Measurements from ENCODE around the gene GPR78. TPM values are rescaled to one million over a fixed set of nuclear protein-coding genes. Genes with fewer than 3 reads are reported as not detected.

Gene GPR78
- total and polyA plus RNA-seq, 2 donors (not counting 1 experiment from before 2014, with no cell fraction given), result 0.20 to 0.33 TPM

DNA sequence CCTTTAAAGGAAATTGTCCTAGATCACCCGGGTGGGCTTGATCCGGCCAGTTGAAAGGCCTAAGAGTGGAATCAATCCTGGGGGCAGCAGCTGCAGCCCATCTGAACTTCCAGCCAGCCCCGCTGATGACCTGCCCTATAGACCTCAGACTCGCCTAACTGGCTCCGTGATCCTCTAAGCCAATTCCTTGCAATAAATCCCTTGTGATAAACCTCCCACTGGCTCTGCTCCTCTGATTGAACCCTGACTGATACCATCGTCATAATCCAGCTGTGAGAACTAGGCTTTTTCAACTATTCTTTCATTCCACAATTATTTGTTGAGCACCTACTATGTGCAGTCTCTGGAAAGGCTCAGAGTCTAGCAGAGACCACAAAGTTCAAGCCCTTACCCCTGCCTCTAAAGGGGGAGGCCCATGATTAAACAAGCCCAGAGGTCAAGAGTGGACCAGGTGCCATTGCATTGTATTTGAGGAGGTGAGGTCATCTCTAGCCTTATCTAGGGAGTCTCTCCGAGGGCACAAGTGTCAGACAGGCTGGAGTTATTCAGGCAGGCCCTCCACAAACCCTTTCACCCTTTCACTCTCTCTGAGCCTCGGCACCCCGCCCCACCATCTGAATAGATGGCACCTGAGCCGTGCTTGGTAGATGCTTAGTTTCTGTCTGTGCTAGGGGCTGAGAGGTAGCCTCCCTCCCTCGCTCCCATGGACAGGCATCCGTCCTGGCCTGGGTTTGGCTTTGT lies 20.5 kb upstream of the GPR78 start:
- H3K4me1 ChIP-seq (ENCODE audit: control insufficient read depth, extremely low read depth, insufficient read depth, low read length), result peaks cover 2% of the 10 kb centered on the region
- H3K27ac ChIP-seq (ENCODE audit: insufficient read depth, low read length), result no peak overlapping the region
- no peaks in the 10 kb centered on the region for H3K27me3 ChIP-seq (ENCODE audit: control insufficient read depth, insufficient read depth, low read length)
- DNase-seq (ENCODE audit: low read depth in 2 of 2), result no peak
- H2AFZ ChIP-seq (ENCODE audit: low read length), result no peak overlapping the region
- no peaks in the 10 kb centered on the region for H3K79me2 ChIP-seq (ENCODE audit: control insufficient read depth, insufficient read depth, low read length)
- no peaks in the 10 kb centered on the region for H3K36me3 ChIP-seq (ENCODE audit: control insufficient read depth, insufficient read depth, low read length)
- H3K9me3 ChIP-seq (ENCODE audit: control insufficient read depth, insufficient read depth, low read depth, low read length), result no peaks in the 10 kb centered on the region
- TF ChIP-seq CTCF (conservative IDR thresholded peaks at IDR 0.05 in 1 of 2, IDR thresholded peaks at IDR 0.05 in 1 of 2; ENCODE audit: low read depth in 1 of 2, low read length in 2 of 2), result no peak
- TF ChIP-seq EZH2 (IDR thresholded peaks at IDR 0.05; ENCODE audit: low read length, missing control alignments), result no peak
- no peaks in the 10 kb centered on the region for H4K20me1 ChIP-seq (ENCODE audit: control insufficient read depth, extremely low read depth, insufficient read depth, low read length)
- no peak overlapping the region for H3K4me2 ChIP-seq (ENCODE audit: extremely low read depth, insufficient read depth, low read length)
- no peak overlapping the region for H3K4me3 ChIP-seq (replicated peaks in 1 of 4; ENCODE audit: control extremely low read depth in 1 of 4, insufficient read depth in 1 of 4, low read depth in 3 of 4, low read length in 4 of 4)
- H3K9ac ChIP-seq (ENCODE audit: insufficient read depth, low read length), result no peak overlapping the region

- Histone ChIP-seq H3K9ac (ENCODE audit: insufficient read depth, low read length) (no peak overlapping the region), H3K9me3 (ENCODE audit: control insufficient read depth, insufficient read depth, low read depth, low read length) (no peaks in the 10 kb centered on the region), H2AFZ (ENCODE audit: low read length) (no peak overlapping the region), H3K4me3 (replicated peaks in 1 of 4; ENCODE audit: control extremely low read depth in 1 of 4, insufficient read depth in 1 of 4, low read depth in 3 of 4, low read length in 4 of 4) (no peak overlapping the region), H3K79me2 (ENCODE audit: control insufficient read depth, insufficient read depth, low read length) (no peaks in the 10 kb centered on the region), H3K4me2 (ENCODE audit: extremely low read depth, insufficient read depth, low read length) (no peak overlapping the region), H3K27ac (ENCODE audit: insufficient read depth, low read length) (no peak overlapping the region), H4K20me1 (ENCODE audit: control insufficient read depth, extremely low read depth, insufficient read depth, low read length) (no peaks in the 10 kb centered on the region), H3K36me3 (ENCODE audit: control insufficient read depth, insufficient read depth, low read length) (no peaks in the 10 kb centered on the region), H3K27me3 (ENCODE audit: control insufficient read depth, insufficient read depth, low read length) (no peaks in the 10 kb centered on the region), H3K4me1 (ENCODE audit: control insufficient read depth, extremely low read depth, insufficient read depth, low read length) (peaks cover 2% of the 10 kb centered on the region)
- no peak for DNase-seq (ENCODE audit: low read depth in 2 of 2)
- TF ChIP-seq CTCF (conservative IDR thresholded peaks at IDR 0.05 in 1 of 2, IDR thresholded peaks at IDR 0.05 in 1 of 2; ENCODE audit: low read depth in 1 of 2, low read length in 2 of 2), result no peak
- no peak for TF ChIP-seq EZH2 (IDR thresholded peaks at IDR 0.05; ENCODE audit: low read length, missing control alignments)
These were observed 19.7 kb upstream of the GPR78 start for GRCh38 chr4:8560265-8561047.

DNA sequence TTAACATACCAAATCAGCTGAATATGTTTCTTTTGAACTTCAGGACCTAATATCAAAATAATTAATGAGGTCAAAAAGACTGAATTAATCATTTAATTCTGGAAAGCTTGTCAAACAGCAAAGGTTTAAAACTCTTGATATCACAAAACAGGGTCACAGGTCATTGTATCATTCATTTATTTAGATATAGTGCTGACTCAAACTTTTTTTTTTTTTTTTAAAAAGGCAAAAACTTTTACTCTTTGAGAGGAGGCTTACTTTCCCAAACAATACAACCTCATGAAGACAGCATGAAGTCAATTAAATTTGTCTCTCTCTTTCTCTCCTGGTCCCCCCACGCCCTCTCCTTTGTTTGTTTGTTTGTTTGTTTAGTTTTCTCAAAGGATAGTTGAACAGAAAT lies 15.6 kb upstream of the GPR78 start:
- H3K4me1 ChIP-seq (ENCODE audit: control insufficient read depth, extremely low read depth, insufficient read depth, low read length), result no peaks in the 10 kb centered on the region
- H4K20me1 ChIP-seq (ENCODE audit: control insufficient read depth, extremely low read depth, insufficient read depth, low read length), result no peaks in the 10 kb centered on the region
- no peaks in the 10 kb centered on the region for H3K9me3 ChIP-seq (ENCODE audit: control insufficient read depth, insufficient read depth, low read depth, low read length)
- no peak overlapping the region for H3K27ac ChIP-seq (ENCODE audit: insufficient read depth, low read length)
- no peak for DNase-seq (ENCODE audit: low read depth in 2 of 2)
- H3K79me2 ChIP-seq (ENCODE audit: control insufficient read depth, insufficient read depth, low read length), result no peaks in the 10 kb centered on the region
- no peaks in the 10 kb centered on the region for H3K27me3 ChIP-seq (ENCODE audit: control insufficient read depth, insufficient read depth, low read length)
- TF ChIP-seq EZH2 (IDR thresholded peaks at IDR 0.05; ENCODE audit: low read length, missing control alignments), result no peak
- no peak for TF ChIP-seq CTCF (conservative IDR thresholded peaks at IDR 0.05 in 1 of 2, IDR thresholded peaks at IDR 0.05 in 1 of 2; ENCODE audit: low read depth in 1 of 2, low read length in 2 of 2)
- no peak overlapping the region for H2AFZ ChIP-seq (ENCODE audit: low read length)
- no peaks in the 10 kb centered on the region for H3K36me3 ChIP-seq (ENCODE audit: control insufficient read depth, insufficient read depth, low read length)
- no peak overlapping the region for H3K9ac ChIP-seq (ENCODE audit: insufficient read depth, low read length)
- H3K4me3 ChIP-seq (replicated peaks in 1 of 4; ENCODE audit: control extremely low read depth in 1 of 4, insufficient read depth in 1 of 4, low read depth in 3 of 4, low read length in 4 of 4), result no peak overlapping the region
- H3K4me2 ChIP-seq (ENCODE audit: extremely low read depth, insufficient read depth, low read length), result no peak overlapping the region

All from fibroblast of lung (primary cell).